GM19193 (cell line): ENCODE data around the gene GPANK1.

Experiments used
- POLR2A ChIP-seq: IDR thresholded peaks from 4 replicates; pipeline ENCODE4 v1.6.1; 2011; ENCODE audit not compliant: insufficient read depth, insufficient read length; ENCODE audit errors: extremely low read depth

GPANK1 gene

GRCh38 chr6:31664790-31665500, at the start of gene GPANK1:
GPANK1 (minus strand) TSS chr6:31664997; CDS start chr6:31664478, 519 bp downstream.
- no peak for TF ChIP-seq POLR2A

DNA sequence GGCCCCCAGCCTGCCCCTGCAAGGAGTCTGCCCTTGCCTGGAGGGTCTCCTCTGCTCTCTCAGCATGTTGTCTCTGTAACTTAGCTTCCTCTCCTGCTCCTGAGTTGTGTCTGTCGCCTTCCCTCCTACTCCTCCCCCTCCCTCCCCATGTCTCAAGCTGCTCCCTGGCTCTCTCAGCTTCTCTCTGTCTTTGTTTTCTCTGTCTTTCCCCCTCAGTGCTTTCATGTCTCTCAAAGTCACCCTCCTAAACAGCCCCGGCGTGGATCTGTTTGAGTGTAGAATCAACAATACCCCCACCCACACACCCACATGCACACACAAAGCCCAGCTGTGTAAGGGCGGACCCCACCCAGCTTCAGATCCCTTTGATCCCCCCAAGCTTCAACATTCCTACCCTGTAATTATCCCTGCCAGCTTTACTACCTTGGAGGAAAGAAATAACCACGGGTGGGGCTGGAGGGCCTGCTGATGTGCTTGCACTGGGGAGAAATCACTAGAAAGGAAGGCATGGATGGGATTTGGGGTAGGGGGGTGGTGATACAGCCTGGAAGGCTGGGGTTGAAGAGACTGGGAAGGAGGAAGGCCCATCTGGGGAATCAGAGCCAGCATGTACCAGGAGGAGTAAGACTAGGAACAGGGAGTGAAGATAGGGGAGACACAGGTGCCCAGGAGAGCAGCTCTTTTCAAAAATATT, 49.3 kb upstream of the GPANK1 start:
- no peak for TF ChIP-seq POLR2A

DNA sequence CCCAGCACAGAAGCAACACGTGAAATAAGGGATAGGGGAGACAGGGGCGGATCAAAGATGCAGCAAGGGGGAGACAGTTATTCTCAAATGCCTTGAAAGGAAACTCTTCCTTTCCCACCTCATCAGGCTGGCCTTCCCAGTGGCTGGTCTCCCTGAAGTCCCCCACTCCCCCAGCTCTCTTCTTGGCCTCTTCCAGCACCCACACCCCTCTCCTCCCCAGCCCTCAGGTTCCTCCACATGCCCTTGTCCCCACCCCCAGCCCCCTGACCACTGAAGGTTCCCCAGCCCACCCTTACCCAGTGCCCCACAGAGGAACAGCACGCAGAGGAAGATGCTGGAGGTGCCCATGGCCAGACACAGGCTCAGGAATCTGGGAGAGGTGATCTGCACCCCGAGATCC, 48.7 kb upstream of the GPANK1 start:
- no peak for TF ChIP-seq POLR2A

DNA sequence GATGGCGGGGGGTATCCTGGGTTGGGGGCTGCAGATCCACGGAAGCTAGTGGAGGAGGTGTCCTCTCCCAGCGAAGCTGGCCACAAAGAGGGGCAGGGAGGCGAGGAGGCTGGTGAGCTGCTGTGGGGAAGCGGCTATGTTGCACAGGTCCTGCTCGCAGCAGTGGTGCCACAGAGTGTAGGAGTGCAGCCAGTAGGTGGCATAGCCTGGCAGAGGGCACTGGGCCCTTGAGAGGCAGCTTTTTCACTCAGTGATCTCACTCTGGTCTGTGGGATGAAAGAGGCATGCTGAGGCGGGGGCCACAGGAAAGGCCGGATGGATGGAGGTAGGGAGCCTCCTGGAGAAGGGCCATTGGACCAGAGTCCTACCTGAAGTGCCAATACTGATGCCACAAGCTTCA, 47.5 kb upstream of the GPANK1 start:
- TF ChIP-seq POLR2A, result no peak

GRCh38 chr6:31711233-31711632, 46.4 kb upstream of the GPANK1 start:
- no peak for TF ChIP-seq POLR2A

- TF ChIP-seq POLR2A, result no peak
Observed at GRCh38 chr6:31710523-31711219, 45.9 kb upstream of the GPANK1 start.

DNA sequence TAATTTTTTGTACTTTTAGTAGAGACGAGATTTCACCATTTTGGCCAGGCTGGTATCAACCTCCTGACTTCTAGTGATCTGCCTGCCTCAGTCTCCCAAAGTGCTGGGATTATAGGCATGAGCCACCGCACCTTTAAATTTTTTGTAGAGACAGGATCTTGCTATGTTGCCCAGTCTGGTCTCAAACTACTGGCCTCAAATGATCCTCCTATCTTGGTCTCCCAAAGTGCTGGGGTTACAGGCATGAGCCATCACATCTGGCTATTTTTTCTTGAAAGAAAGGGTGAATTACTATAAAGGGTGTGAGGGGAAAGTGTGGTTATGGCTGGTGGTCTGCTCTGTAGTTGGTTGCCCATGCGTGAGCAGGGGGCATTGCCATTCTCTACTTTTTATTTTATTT, 43.4 kb upstream of the GPANK1 start:
- no peak for TF ChIP-seq POLR2A

GRCh38 chr6:31707701-31708100, 42.9 kb upstream of the GPANK1 start:
- TF ChIP-seq POLR2A, result no peak

DNA sequence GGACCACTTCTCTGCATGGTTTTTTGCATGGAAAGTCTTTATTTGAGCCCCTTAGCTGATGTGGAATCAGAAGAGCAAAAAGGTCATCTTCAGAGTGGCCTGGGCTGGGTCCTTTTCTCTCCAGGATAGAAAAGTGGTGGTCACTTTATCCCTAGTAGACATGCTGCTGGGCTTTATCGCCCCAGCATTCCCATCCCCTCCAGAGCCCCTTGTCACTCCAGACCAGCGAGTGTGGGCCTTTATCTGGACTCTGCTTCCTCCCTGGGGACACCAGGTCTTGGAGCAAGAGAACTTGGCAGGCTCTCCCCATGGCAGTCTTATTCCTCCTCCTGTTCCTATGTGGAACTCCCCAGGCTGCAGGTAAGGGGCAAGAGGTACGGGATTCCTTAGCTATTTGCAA, 41.8 kb upstream of the GPANK1 start, which contains the start of gene LY6G6F:
TSS of gene LY6G6F (plus strand) at position 268 of the 400 bp plus-strand sequence. CDS start at position 309, 41 bp downstream.
- no peak for TF ChIP-seq POLR2A

- no peak for TF ChIP-seq POLR2A
Observed at GRCh38 chr6:31705931-31706330, 41.1 kb upstream of the GPANK1 start.

DNA sequence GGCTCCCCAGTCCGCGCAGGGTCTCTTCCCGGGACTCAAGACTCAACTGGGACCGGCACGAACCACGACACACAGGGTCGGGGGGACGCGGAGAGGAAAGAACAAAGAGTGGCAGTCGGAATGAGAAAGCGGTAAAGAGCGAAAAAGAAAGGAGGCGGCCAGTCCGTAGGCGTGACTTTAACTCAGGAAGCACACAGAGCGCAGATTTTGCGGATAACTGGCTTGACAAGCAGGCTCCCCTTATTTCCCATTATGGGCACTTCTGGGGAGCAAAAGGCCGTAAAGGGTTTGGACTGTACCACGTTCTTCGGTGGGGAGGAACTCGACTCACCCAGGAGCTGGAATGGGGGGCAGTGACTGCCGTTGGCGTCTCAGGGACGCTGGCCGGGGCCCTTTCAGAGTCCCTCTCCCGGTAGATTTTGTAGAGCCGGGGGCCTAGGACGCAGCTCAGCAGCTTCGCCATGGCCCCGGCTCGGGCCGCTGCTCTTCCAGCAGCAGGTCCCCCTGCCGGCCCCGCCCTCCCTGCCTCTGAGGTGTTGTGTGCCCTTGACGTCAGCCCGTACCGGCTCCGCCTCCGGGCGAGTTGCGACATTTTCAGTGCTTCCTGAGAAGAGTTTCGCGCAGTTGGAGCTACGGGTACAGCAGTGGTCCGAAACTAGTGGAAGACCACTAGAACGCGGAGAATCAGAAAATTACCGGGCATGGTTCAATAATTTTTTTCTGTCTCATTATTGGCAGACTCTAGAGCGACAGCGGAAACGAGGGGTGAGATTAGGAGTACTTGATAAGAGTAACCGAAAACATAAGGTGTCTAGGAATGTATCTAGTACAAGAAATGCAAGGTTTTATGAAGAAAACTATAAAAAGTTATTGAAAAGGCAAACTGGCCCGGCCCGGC, 38.3 kb upstream of the GPANK1 start, which contains the start of gene ABHD16A:
TSS of gene ABHD16A (minus strand) at position 506 of the 898 bp plus-strand sequence. CDS start at position 463, 43 bp downstream.
- TF ChIP-seq POLR2A, result peak; percentile 91

DNA sequence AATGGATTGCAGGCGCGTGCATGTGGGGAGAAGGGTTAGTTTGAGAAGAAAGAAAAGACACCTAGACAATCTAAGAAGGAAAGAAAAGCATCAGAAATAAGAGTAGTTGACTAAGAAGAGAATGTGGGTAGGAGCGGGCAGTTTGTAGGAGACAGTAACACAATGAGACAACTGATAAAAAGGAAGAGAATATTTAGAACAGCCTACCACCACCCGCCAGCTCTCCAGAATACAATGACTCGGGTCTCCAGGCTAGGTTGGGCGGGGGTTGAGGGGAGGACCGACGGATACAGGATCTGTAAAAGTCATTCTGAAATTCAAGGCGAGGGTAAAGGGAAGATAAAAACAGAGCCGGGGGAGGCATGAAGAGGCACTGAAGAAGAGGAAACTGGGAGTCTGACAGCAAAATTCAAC, 37.6 kb upstream of the GPANK1 start:
- TF ChIP-seq POLR2A, result no peak

GRCh38 chr6:31701666-31702404, 37.0 kb upstream of the GPANK1 start:
- TF ChIP-seq POLR2A, result no peak

DNA sequence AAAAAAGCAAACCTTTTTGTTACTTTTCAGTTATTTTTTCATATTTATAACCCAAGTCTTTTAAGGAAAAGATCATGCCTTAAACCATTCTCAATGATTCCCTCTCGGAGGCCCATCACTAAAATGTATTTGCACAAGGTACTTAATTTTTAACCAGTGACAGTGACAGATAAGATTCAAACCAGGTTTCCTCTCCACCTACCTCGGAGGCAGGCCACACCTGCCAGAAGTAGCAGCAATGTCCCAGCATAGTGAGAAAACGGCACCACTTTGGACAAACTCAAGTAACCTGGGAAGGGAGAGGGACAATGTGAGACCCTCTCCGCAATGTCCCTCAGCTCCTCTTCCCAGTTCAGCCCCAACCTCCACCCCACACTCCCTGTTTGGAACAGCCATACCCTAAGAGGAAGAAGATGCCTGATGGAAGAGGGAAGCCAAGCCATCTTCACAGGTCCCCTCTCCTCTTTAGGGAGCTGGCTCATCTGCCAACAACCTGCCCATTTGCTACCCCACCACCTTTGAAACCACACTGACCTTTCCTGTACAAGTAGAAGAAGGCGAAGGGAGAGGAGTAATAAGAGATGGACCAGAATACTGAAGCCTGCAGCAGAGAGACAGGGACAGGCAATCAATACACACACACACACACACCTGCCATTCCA, 36.1 kb upstream of the GPANK1 start:
- no peak for TF ChIP-seq POLR2A

- no peak for TF ChIP-seq POLR2A
Observed at GRCh38 chr6:31697555-31697954, 32.8 kb upstream of the GPANK1 start.
